Choroid plexus epithelial cell (primary cell): Measurements from ENCODE around the gene BTBD16.

Experiments used
- DNase-seq: peaks from one replicate; pipeline ENCODE4 v3.0.0-alpha.2; 2010; ENCODE audit warnings: low read depth
- H3K4me3 ChIP-seq: 2 replicates; pipeline ENCODE4 v1.5.1; 2011; ENCODE audit warnings: low read depth, mild to moderate bottlenecking, control low read depth, low read length, moderate library complexity
- TF ChIP-seq, protein P1 (sequence below): conservative IDR thresholded peaks from 2 replicates; pipeline ENCODE4 v1.5.1; 2011; ENCODE audit warnings: low read depth, mild to moderate bottlenecking, control low read depth, inconsistent platforms, low read length, moderate library complexity

The BTBD16 gene

DNA sequence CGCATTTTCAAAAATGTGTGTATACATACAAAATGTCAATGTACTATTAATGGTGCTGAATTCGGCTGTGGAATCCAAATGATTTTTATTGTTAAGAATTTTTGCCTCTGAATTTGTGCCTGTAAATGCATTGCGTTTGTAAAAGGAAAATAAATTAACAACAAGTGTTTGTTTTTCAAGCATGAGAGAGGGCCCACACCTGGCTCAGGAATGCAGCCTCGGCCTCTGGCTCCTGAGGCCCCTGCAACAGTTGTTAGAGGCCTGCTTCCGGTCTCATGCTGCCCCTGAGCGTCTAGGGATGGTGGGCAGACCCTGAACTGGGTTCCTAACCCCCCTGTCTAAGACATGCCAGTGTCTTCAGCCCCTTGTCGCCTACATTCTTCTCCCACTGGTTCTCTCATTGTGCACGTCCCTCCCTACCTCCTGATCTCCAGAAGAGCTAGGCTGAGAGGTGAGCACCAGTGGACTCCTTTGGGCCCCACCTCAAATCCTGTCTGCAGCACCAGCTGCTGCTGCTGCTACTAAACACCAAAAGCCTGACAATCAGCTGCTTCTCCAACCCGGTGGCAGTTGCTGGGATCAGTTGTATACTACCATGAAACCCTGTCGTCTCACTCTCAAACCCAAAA is 1.9 kb upstream of the BTBD16 start:
- TF ChIP-seq, protein P1, sequence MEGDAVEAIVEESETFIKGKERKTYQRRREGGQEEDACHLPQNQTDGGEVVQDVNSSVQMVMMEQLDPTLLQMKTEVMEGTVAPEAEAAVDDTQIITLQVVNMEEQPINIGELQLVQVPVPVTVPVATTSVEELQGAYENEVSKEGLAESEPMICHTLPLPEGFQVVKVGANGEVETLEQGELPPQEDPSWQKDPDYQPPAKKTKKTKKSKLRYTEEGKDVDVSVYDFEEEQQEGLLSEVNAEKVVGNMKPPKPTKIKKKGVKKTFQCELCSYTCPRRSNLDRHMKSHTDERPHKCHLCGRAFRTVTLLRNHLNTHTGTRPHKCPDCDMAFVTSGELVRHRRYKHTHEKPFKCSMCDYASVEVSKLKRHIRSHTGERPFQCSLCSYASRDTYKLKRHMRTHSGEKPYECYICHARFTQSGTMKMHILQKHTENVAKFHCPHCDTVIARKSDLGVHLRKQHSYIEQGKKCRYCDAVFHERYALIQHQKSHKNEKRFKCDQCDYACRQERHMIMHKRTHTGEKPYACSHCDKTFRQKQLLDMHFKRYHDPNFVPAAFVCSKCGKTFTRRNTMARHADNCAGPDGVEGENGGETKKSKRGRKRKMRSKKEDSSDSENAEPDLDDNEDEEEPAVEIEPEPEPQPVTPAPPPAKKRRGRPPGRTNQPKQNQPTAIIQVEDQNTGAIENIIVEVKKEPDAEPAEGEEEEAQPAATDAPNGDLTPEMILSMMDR = no peak
- no peak for DNase-seq
- no peak overlapping the region for H3K4me3 ChIP-seq

DNA sequence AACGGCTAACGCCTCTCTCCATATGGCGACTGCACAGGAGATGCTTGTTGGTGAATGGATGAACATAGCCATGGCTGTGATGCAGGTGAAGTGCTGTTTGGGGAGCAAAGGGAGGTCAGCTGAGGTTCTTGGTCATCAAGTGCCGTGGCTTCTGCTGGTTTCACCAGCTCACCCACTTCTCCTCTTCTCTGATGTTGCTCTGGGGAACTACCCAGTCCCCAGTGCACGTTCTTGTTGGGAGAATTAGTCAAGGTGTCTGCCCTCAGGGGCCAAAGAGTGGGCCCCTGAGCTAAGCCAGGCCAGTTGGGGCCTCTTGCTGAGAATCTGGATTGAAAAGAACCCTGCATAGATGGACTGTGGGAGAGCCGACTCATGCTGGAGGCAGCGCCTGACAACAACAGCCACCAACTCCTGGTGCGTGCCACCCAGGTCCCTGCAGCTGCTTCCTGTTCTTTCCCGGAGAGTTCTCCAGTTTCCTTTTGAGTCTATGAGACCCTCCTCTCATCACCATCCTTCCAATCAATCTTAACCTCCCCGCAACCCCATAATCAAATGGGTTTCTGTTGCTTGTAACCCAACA is 3.0 kb downstream of the BTBD16 start:
- no peak overlapping the region for H3K4me3 ChIP-seq
- TF ChIP-seq, protein P1 = no peak
- no peak for DNase-seq

DNA sequence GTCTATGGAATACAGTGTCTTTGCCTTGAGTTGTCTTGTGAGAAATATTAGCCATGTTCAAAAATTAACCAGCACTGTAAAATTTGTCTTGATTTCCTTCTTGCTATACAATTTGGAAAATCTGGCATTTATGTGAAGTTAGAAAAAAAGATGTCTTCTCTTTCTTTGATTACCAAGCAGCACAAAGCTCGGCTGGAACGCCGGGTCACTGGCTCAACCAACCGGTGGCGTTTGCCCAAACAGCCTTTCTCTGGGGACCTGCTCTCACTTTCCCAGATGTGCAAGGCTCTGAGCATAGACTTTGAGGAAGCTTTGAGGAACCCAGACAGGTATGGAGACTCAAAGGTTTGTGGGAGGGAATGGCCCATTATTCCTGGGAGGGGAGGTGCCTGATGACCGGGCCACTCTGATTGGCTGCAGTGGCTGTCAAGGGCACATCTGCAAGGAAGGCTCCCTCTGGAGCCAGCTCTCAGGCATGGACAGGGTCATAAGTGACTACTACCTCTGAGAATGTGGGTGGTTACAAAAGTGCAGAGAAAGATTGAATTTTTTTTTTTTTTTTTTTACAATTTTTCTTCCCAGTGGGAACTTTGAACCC is 5.6 kb downstream of the BTBD16 start:
- DNase-seq = peak; percentile 74
- TF ChIP-seq, protein P1 = no peak
- no peak overlapping the region for H3K4me3 ChIP-seq

DNA sequence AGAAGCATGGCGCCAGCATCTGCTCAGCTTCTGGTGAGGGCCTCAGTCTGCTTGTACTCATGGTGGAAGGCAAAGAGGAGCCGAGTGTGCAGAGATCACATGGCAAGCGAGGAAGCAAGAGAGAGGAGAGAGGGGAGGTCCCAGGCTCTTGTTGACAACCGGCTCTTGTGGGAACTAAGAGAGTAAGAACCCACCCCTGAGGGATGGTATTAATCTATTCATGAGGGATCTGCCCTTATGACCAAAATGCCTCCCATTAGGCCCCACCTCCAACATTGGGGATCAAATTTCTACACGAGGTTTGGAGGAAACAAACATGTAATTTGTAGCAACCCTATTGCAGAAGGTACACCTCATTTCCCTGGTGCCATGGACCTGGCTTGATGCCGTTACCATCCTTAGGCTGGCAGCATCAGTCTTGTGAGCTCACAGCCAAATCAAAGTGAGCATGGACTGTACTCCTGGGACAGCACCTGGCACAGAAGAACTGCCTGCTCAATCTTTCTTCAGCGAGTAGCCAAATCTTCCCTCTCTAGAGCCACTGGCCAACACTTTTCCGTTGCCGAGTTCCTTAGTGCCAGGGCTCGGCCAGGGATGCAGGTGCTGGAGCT is 6.5 kb downstream of the BTBD16 start:
- no peak overlapping the region for H3K4me3 ChIP-seq
- TF ChIP-seq, protein P1 = no peak
- no peak for DNase-seq

DNA sequence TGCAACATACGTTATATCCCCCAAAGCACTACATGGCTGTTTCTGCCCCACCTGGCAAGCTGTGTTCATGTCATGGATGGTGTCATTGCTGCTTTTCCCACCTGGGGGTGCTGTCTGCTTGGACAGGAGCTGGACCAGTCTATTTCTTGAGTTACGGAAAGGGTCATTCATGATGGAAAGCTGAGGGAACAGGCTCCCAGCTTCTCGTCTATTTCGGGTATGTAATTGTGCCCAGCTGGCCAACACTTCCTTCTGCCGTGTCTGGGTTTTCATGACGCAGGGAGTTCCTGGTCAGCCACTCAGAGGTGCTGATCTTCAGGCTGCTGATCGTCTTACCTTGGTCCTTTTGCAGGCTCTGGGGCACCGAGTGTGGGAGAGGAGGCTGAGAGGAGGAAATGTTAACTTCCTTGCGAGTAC is 8.6 kb downstream of the BTBD16 start:
- DNase-seq = peak; percentile 85
- TF ChIP-seq, protein P1 = peak; percentile 96
- H3K4me3 ChIP-seq = no peak overlapping the region

DNA sequence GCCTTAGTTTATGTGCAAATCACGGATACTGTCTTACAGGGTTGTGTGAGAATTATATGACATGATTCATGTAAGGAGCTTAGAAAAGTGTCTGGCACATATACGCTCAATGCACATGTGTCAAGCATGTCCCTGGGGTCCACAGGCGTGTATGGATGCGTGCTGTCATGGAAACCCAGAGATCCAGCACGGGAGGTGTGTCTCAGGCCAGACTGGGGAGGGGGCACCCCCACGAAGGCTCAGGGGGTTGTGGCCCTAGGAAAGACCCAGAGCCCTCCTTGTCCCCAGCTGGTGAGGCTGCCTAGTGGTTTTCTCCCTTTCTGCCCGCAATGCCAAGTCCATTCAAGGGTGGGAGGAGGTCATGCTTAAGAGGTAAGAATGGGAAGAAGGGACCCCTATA is 9.1 kb downstream of the BTBD16 start:
- no peak overlapping the region for H3K4me3 ChIP-seq
- TF ChIP-seq, protein P1 = no peak

More for the DNA sequence above, 9.1 kb downstream of the BTBD16 start:
- no peak for DNase-seq
